ENCODE data around the gene DOCK8.

The DOCK8 gene

DNA sequence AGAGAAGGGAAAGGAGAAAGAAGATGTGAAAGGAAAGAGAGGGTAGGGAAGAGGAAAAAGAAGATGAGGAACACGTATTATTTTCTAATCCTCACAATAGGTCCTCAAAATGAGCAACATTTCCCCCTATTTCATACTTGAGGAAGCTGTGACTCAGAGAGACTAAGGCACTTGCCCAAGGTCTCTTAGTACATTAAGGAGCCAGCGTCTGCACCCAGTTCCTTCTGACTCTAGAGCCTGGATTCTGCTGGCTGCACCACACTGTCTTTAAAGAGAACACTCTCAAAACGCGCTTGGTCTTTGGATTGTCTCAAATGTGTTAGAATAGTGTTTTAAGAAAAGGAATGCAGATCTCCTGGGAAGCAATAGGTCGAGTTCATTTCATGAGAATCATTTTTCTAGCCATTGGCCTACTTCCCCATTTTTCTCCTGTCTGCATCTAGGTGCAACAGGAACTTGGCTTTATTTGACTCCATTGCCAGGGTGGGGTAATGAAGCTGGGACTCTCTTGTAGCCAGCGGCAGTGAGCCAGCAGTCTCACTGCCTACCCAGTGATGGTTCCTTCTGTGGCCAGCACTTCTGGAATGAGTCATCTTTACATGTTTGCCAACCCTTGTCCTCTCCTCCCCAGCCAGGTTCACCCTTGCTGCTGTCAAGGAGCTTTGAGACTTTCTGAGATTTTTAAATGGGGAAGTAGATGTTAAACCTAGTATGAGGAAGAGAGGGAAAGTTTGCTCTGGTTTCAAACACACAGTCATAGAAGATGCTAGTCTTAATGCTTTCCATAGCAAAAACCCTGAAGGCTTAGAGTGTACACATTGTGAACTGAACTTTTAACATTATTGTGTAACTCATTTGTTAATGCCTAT, 82.7 kb downstream of the DOCK8 start:
- TF ChIP-seq FOXM1 (IDR thresholded peaks at IDR 0.05; ENCODE audit: borderline replicate concordance), result no peak
- no peak for TF ChIP-seq FOXA1 (IDR thresholded peaks at IDR 0.05)
- no peak for TF ChIP-seq LEF1 (IDR thresholded peaks at IDR 0.05; ENCODE audit: borderline replicate concordance)
- TF ChIP-seq, protein P1, sequence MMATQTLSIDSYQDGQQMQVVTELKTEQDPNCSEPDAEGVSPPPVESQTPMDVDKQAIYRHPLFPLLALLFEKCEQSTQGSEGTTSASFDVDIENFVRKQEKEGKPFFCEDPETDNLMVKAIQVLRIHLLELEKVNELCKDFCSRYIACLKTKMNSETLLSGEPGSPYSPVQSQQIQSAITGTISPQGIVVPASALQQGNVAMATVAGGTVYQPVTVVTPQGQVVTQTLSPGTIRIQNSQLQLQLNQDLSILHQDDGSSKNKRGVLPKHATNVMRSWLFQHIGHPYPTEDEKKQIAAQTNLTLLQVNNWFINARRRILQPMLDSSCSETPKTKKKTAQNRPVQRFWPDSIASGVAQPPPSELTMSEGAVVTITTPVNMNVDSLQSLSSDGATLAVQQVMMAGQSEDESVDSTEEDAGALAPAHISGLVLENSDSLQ (IDR thresholded peaks at IDR 0.05), result no peak
- no peak for TF ChIP-seq FOXK2 (IDR thresholded peaks at IDR 0.05)
- no peak for TF ChIP-seq ZNF384 (IDR thresholded peaks at IDR 0.05)
- no peak for TF ChIP-seq SUZ12 (IDR thresholded peaks at IDR 0.05)
- no peak for TF ChIP-seq L3MBTL2 (conservative IDR thresholded peaks at IDR 0.05)
- no peak for TF ChIP-seq HDGF (IDR thresholded peaks at IDR 0.05; ENCODE audit: borderline replicate concordance)
- no peak for TF ChIP-seq ARNT (IDR thresholded peaks at IDR 0.05)
- TF ChIP-seq NFRKB (IDR thresholded peaks at IDR 0.05), result no peak
- no peak for TF ChIP-seq ELF4 (IDR thresholded peaks at IDR 0.05)
- DNase-seq (ENCODE audit: extremely low spot score), result no peak
- ChIA-PET POLR2A (no interaction called here), CTCF (no interaction called here)

DNA sequence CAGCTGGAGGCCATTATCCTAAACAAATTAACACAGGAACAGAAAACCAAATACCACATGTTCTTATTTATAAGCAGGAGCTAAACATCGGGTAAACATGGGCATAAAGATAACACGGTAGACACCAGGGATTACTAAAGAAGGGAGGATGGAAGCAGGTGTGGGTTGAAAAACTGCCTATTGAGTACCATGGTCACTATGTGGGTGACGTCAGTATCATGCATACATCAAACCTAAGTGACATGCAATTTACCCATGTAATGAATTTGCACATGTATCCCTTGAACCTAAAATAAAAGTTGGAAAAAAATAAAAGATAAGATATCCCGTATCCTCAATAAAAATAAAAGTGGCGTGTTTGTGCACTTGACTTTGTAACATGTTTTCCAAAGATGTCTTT, 88.8 kb downstream of the DOCK8 start:
- ChIA-PET POLR2A (no interaction called here), CTCF (no interaction called here)
- TF ChIP-seq HDGF (IDR thresholded peaks at IDR 0.05; ENCODE audit: borderline replicate concordance), result no peak
- TF ChIP-seq SP1 (IDR thresholded peaks at IDR 0.05), result no peak
- TF ChIP-seq L3MBTL2 (conservative IDR thresholded peaks at IDR 0.05), result no peak
- no peak for TF ChIP-seq TARDBP (IDR thresholded peaks at IDR 0.05)
- no peak for TF ChIP-seq FOXM1 (IDR thresholded peaks at IDR 0.05; ENCODE audit: borderline replicate concordance)
- TF ChIP-seq LEF1 (IDR thresholded peaks at IDR 0.05; ENCODE audit: borderline replicate concordance), result no peak
- TF ChIP-seq, protein P1 (IDR thresholded peaks at IDR 0.05), result no peak
- no peak for TF ChIP-seq FOXA1 (IDR thresholded peaks at IDR 0.05)
- TF ChIP-seq NFRKB (IDR thresholded peaks at IDR 0.05), result no peak
- no peak for TF ChIP-seq ZNF384 (IDR thresholded peaks at IDR 0.05)
- no peak for DNase-seq (ENCODE audit: extremely low spot score)

DNA sequence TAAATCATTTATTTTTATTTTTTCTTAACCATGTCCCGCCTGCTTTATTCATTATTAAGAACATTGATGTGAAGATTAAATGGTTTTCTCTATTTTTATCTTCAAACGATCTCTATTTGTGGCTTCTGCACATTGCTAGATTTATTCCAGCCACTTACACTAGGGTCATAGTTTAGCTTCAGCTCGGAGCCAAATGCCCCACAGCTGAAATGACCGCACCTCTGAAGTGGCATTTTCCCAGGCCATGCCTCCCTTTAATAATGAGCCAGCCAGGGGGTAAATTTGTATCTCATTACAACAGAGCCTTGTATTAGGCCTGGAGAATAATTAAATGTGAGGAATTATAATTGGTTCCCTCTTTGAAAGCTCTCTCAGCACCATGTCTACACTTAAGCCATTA, 89.4 kb downstream of the DOCK8 start:
- DNase-seq (ENCODE audit: extremely low spot score), result no peak

DNA sequence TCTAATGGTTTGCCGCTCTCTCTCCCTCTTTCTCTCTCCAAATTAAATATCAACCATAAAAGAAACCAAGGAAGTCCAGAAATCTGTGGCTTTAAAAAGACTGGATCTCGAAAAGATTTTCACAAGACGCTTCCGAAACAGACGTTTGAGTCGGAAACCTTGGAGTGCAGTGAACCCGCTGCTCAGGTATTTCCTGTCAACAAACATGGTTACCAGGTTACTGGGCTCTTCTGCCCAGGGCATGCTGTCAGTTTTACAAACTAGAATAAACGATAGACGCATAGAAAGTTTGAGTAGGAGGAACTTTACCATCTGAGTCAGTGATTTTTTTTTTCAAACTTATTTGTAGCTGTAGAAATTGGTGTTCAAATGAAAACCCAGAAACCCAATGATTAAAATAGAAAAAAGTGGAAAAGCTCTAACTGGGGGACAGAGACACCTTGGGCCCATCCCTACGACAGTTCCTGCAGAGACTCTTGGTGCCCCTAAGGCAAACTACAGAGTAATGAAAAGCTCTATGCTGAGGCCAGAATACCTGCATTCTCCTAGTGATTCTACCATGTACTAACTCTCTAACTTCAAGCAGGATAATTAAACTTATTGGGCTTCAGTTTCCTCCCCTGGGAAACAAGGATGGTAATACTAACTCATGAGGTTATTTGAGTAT, 90.0 kb downstream of the DOCK8 start:
- no peak for DNase-seq (ENCODE audit: extremely low spot score)
- ChIA-PET POLR2A (no interaction called here), CTCF (no interaction called here)
- TF ChIP-seq BHLHE40 (IDR thresholded peaks at IDR 0.05; ENCODE audit: borderline replicate concordance), result no peak
- no peak for TF ChIP-seq CTBP1 (IDR thresholded peaks at IDR 0.05; ENCODE audit: borderline replicate concordance)
- TF ChIP-seq NFRKB (IDR thresholded peaks at IDR 0.05), result no peak
- TF ChIP-seq, protein P1 (IDR thresholded peaks at IDR 0.05), result no peak
- no peak for TF ChIP-seq ELF4 (IDR thresholded peaks at IDR 0.05)
- no peak for TF ChIP-seq ARNT (IDR thresholded peaks at IDR 0.05)
- TF ChIP-seq LEF1 (IDR thresholded peaks at IDR 0.05; ENCODE audit: borderline replicate concordance), result no peak
- TF ChIP-seq SP1 (IDR thresholded peaks at IDR 0.05), result no peak
- TF ChIP-seq FOXK2 (IDR thresholded peaks at IDR 0.05), result no peak

More for the DNA sequence above, 89.4 kb downstream of the DOCK8 start:
- CTCF ChIA-PET, result no interaction called here
- POLR2A ChIA-PET, result no interaction called here
- TF ChIP-seq L3MBTL2 (conservative IDR thresholded peaks at IDR 0.05) (no peak), SP1 (IDR thresholded peaks at IDR 0.05) (no peak), FOXM1 (IDR thresholded peaks at IDR 0.05; ENCODE audit: borderline replicate concordance) (no peak), BHLHE40 (IDR thresholded peaks at IDR 0.05; ENCODE audit: borderline replicate concordance) (no peak), LEF1 (IDR thresholded peaks at IDR 0.05; ENCODE audit: borderline replicate concordance) (no peak), NFRKB (IDR thresholded peaks at IDR 0.05) (no peak), ELF4 (IDR thresholded peaks at IDR 0.05) (no peak), FOXK2 (IDR thresholded peaks at IDR 0.05) (no peak), SUZ12 (IDR thresholded peaks at IDR 0.05) (no peak), ZNF384 (IDR thresholded peaks at IDR 0.05) (no peak), TARDBP (IDR thresholded peaks at IDR 0.05) (no peak), ARNT (IDR thresholded peaks at IDR 0.05) (no peak), CTBP1 (IDR thresholded peaks at IDR 0.05; ENCODE audit: borderline replicate concordance) (no peak), HDGF (IDR thresholded peaks at IDR 0.05; ENCODE audit: borderline replicate concordance) (no peak)
- TF ChIP-seq, protein P1 (IDR thresholded peaks at IDR 0.05), result no peak

DNA sequence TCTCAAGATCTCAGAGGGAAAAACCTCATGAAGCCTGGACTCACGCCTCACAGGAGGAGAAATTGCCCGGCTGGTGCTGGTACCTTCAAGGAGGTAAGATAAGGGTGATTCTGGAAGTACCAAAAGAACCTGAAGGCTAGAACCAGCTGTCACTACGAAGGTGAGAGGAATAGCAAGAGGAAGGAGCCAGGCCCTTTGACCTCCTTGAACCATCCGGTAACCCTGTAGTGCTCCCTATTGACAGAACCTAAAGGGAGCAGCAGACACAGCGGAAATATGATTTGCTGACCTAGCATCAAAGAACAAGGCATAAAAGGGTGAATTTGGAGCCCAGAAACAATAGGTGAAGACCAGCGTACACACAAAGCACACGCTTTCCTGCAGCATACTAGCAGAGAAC, 92.2 kb downstream of the DOCK8 start:
- ChIA-PET CTCF (no interaction called here), POLR2A (no interaction called here)
- DNase-seq (ENCODE audit: extremely low spot score), result no peak
- no peak for TF ChIP-seq ARNT (IDR thresholded peaks at IDR 0.05)
- TF ChIP-seq TARDBP (IDR thresholded peaks at IDR 0.05), result no peak
- TF ChIP-seq, protein P1 (IDR thresholded peaks at IDR 0.05), result no peak
- no peak for TF ChIP-seq SUZ12 (IDR thresholded peaks at IDR 0.05)
- no peak for TF ChIP-seq ZNF384 (IDR thresholded peaks at IDR 0.05)
- TF ChIP-seq SP1 (IDR thresholded peaks at IDR 0.05), result no peak
- no peak for TF ChIP-seq L3MBTL2 (conservative IDR thresholded peaks at IDR 0.05)
- TF ChIP-seq FOXA1 (IDR thresholded peaks at IDR 0.05), result no peak
- TF ChIP-seq LEF1 (IDR thresholded peaks at IDR 0.05; ENCODE audit: borderline replicate concordance), result no peak
- TF ChIP-seq HDGF (IDR thresholded peaks at IDR 0.05; ENCODE audit: borderline replicate concordance), result no peak
- TF ChIP-seq CTBP1 (IDR thresholded peaks at IDR 0.05; ENCODE audit: borderline replicate concordance), result no peak
- TF ChIP-seq BHLHE40 (IDR thresholded peaks at IDR 0.05; ENCODE audit: borderline replicate concordance), result no peak
- no peak for TF ChIP-seq FOXM1 (IDR thresholded peaks at IDR 0.05; ENCODE audit: borderline replicate concordance)
